Mammary epithelial cell (primary cell): ENCODE measurements around the gene WDR88.

Source experiments
- EZH2 ChIP-seq: IDR thresholded peaks from 2 replicates; pipeline ENCODE4 v1.6.1; 2012; ENCODE audit warnings: low read length, inconsistent platforms, borderline replicate concordance
- TF ChIP-seq, protein P1 (sequence below), 2 donors: IDR thresholded peaks in 1 of 2; conservative IDR thresholded peaks in 1 of 2; 2 replicates each; pipeline ENCODE4 v1.5.1; 2011 to 2012; ENCODE audit warnings: inconsistent platforms in 2 of 2, low read length in 2 of 2, mild to moderate bottlenecking in 2 of 2, control low read depth in 1 of 2, low read depth in 1 of 2; ENCODE audit not compliant: insufficient read depth in 1 of 2; ENCODE audit errors: extremely low read depth in 1 of 2

DNA sequence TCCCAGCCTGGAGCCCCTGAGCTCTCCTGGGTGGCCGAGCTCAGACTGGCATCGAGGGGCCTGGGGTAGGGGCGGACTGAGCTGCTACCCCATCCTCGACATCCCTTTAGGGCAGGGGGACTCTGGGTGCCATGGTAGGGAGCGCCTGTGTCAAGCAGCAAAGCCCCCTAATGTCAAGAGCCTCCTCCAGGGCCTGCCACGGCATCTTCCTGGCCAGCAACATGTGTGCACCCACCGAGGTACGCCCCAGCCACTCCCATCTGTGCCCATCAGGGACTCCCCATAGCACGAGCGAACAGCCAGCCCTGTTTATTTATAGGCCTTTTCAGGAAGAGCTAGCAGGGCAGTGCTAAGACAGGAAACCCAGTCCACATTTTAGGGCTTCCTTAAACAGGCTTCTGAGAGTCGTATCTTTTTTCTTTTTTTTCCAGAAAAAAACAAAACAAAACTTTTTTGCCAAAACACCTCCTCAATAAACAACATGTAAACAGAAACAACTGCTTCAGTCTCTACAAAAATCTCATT is 76.5 kb downstream of the WDR88 start:
- TF ChIP-seq, protein P1, sequence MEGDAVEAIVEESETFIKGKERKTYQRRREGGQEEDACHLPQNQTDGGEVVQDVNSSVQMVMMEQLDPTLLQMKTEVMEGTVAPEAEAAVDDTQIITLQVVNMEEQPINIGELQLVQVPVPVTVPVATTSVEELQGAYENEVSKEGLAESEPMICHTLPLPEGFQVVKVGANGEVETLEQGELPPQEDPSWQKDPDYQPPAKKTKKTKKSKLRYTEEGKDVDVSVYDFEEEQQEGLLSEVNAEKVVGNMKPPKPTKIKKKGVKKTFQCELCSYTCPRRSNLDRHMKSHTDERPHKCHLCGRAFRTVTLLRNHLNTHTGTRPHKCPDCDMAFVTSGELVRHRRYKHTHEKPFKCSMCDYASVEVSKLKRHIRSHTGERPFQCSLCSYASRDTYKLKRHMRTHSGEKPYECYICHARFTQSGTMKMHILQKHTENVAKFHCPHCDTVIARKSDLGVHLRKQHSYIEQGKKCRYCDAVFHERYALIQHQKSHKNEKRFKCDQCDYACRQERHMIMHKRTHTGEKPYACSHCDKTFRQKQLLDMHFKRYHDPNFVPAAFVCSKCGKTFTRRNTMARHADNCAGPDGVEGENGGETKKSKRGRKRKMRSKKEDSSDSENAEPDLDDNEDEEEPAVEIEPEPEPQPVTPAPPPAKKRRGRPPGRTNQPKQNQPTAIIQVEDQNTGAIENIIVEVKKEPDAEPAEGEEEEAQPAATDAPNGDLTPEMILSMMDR (conservative IDR thresholded peaks at IDR 0.05 in 1 of 2, IDR thresholded peaks at IDR 0.05 in 1 of 2; ENCODE audit: extremely low read depth in 1 of 2, insufficient read depth in 1 of 2, low read depth in 1 of 2, low read length in 2 of 2): no peak
- TF ChIP-seq EZH2: no peak
